ENCODE measurements around the gene MYL9.

- TF ChIP-seq CTCF (conservative IDR thresholded peaks at IDR 0.05; ENCODE audit: low read length) (no peak), EZH2phosphoT487 (IDR thresholded peaks at IDR 0.05; ENCODE audit: borderline replicate concordance, low read depth, low read length) (no peak)
Measured at GRCh38 chr20:36543184-36544133, 2.1 kb downstream of the MYL9 start.
